Measurements from ENCODE around the gene MYO9A. TPM values are rescaled to one million over a fixed set of nuclear protein-coding genes. Genes with fewer than 3 reads are reported as not detected.

MYO9A gene
- total RNA-seq, 2 donors from 2014 or later = 27.1 to 30.5 TPM

GRCh38 chr15:71975816-71976150 lies 142.2 kb downstream of the MYO9A start:
- ATAC-seq (no peak), DNase-seq (no peak)
- Mint-ChIP-seq H3K27me3 (no peaks in the 10 kb centered on the region), H3K4me1 (no peaks in the 10 kb centered on the region), H3K36me3 (ENCODE audit: low read depth) (peaks cover 2% of the 10 kb centered on the region), H3K4me3 (no peak overlapping the region), H3K27ac (no peak overlapping the region)
- no peaks in the 10 kb centered on the region for H3K9me3 ChIP-seq (ENCODE audit: control insufficient read depth, low read length, poor library complexity, severe bottlenecking)

GRCh38 chr15:71974211-71974610 lies 143.7 kb downstream of the MYO9A start:
- Mint-ChIP-seq H3K4me1 (no peaks in the 10 kb centered on the region), H3K27me3 (no peaks in the 10 kb centered on the region), H3K36me3 (ENCODE audit: low read depth) (peaks cover 2% of the 10 kb centered on the region), H3K4me3 (no peak overlapping the region), H3K27ac (no peak overlapping the region)
- no peak for DNase-seq
- H3K9me3 ChIP-seq (ENCODE audit: control insufficient read depth, low read length, poor library complexity, severe bottlenecking) = no peaks in the 10 kb centered on the region
- no peak for ATAC-seq

- Mint-ChIP-seq H3K27me3 (no peaks in the 10 kb centered on the region), H3K4me3 (no peak overlapping the region), H3K27ac (no peak overlapping the region), H3K4me1 (no peaks in the 10 kb centered on the region), H3K36me3 (ENCODE audit: low read depth) (peaks cover 2% of the 10 kb centered on the region)
- no peak for DNase-seq
- H3K9me3 ChIP-seq (ENCODE audit: control insufficient read depth, low read length, poor library complexity, severe bottlenecking) = no peaks in the 10 kb centered on the region
- no peak for ATAC-seq
Measured at GRCh38 chr15:71973366-71973765, 144.6 kb downstream of the MYO9A start.

GRCh38 chr15:71971905-71972304 lies 146.0 kb downstream of the MYO9A start:
- ATAC-seq (no peak), DNase-seq (no peak)
- no peak overlapping the region for H3K27ac Mint-ChIP-seq
- H3K36me3 Mint-ChIP-seq (ENCODE audit: low read depth) = peaks cover 6% of the 10 kb centered on the region
- no peaks in the 10 kb centered on the region for H3K27me3 Mint-ChIP-seq
- no peaks in the 10 kb centered on the region for H3K9me3 ChIP-seq (ENCODE audit: control insufficient read depth, low read length, poor library complexity, severe bottlenecking)
- no peak overlapping the region for H3K4me3 Mint-ChIP-seq
- peaks cover under 1% of the 10 kb centered on the region for H3K4me1 Mint-ChIP-seq

- H3K9me3 ChIP-seq (ENCODE audit: control insufficient read depth, low read length, poor library complexity, severe bottlenecking) = no peaks in the 10 kb centered on the region
- Mint-ChIP-seq H3K4me3 (no peak overlapping the region), H3K27ac (no peak overlapping the region), H3K27me3 (no peaks in the 10 kb centered on the region), H3K36me3 (ENCODE audit: low read depth) (peaks cover 9% of the 10 kb centered on the region), H3K4me1 (peaks cover 4% of the 10 kb centered on the region)
- ATAC-seq (no peak), DNase-seq (no peak)
Measured at GRCh38 chr15:71970435-71970834, 147.5 kb downstream of the MYO9A start.

GRCh38 chr15:71962537-71962936 lies 155.4 kb downstream of the MYO9A start:
- ATAC-seq (no peak), DNase-seq (no peak)
- no peak overlapping the region for H3K27ac Mint-ChIP-seq
- H3K4me3 Mint-ChIP-seq = no peak overlapping the region
- no peaks in the 10 kb centered on the region for H3K27me3 Mint-ChIP-seq
- H3K4me1 Mint-ChIP-seq = peaks cover 4% of the 10 kb centered on the region
- H3K9me3 ChIP-seq (ENCODE audit: control insufficient read depth, low read length, poor library complexity, severe bottlenecking) = no peaks in the 10 kb centered on the region
- H3K36me3 Mint-ChIP-seq (ENCODE audit: low read depth) = peaks cover 7% of the 10 kb centered on the region

- Mint-ChIP-seq H3K27ac (no peak overlapping the region), H3K36me3 (ENCODE audit: low read depth) (peaks cover 4% of the 10 kb centered on the region), H3K4me3 (no peak overlapping the region), H3K27me3 (no peaks in the 10 kb centered on the region), H3K4me1 (no peaks in the 10 kb centered on the region)
- H3K9me3 ChIP-seq (ENCODE audit: control insufficient read depth, low read length, poor library complexity, severe bottlenecking) = no peaks in the 10 kb centered on the region
- DNase-seq = no peak
- ATAC-seq = no peak
Measured at GRCh38 chr15:71957026-71957425, 160.9 kb downstream of the MYO9A start.

GRCh38 chr15:71951134-71951533 lies 166.8 kb downstream of the MYO9A start:
- H3K9me3 ChIP-seq (ENCODE audit: control insufficient read depth, low read length, poor library complexity, severe bottlenecking) = no peaks in the 10 kb centered on the region
- H3K4me1 Mint-ChIP-seq = no peaks in the 10 kb centered on the region
- DNase-seq (no peak), ATAC-seq (no peak)
- no peak overlapping the region for H3K4me3 Mint-ChIP-seq
- no peaks in the 10 kb centered on the region for H3K27me3 Mint-ChIP-seq
- no peak overlapping the region for H3K27ac Mint-ChIP-seq
- peaks cover 4% of the 10 kb centered on the region for H3K36me3 Mint-ChIP-seq (ENCODE audit: low read depth)

GRCh38 chr15:71945012-71945411 lies 172.9 kb downstream of the MYO9A start:
- H3K36me3 Mint-ChIP-seq (ENCODE audit: low read depth) = no peaks in the 10 kb centered on the region
- H3K4me1 Mint-ChIP-seq = no peaks in the 10 kb centered on the region
- ATAC-seq (no peak), DNase-seq (no peak)
- no peak overlapping the region for H3K27ac Mint-ChIP-seq
- no peak overlapping the region for H3K4me3 Mint-ChIP-seq
- no peaks in the 10 kb centered on the region for H3K27me3 Mint-ChIP-seq
- no peaks in the 10 kb centered on the region for H3K9me3 ChIP-seq (ENCODE audit: control insufficient read depth, low read length, poor library complexity, severe bottlenecking)

GRCh38 chr15:71943806-71944205 lies 174.1 kb downstream of the MYO9A start:
- Mint-ChIP-seq H3K36me3 (ENCODE audit: low read depth) (no peaks in the 10 kb centered on the region), H3K4me1 (no peaks in the 10 kb centered on the region), H3K4me3 (no peak overlapping the region), H3K27me3 (no peaks in the 10 kb centered on the region), H3K27ac (no peak overlapping the region)
- no peaks in the 10 kb centered on the region for H3K9me3 ChIP-seq (ENCODE audit: control insufficient read depth, low read length, poor library complexity, severe bottlenecking)
- no peak for ATAC-seq
- DNase-seq = no peak

- DNase-seq = no peak
- no peak overlapping the region for H3K4me3 Mint-ChIP-seq
- ATAC-seq = no peak
- H3K27me3 Mint-ChIP-seq = no peaks in the 10 kb centered on the region
- no peak overlapping the region for H3K27ac Mint-ChIP-seq
- no peaks in the 10 kb centered on the region for H3K4me1 Mint-ChIP-seq
- peaks cover 8% of the 10 kb centered on the region for H3K36me3 Mint-ChIP-seq (ENCODE audit: low read depth)
- no peaks in the 10 kb centered on the region for H3K9me3 ChIP-seq (ENCODE audit: control insufficient read depth, low read length, poor library complexity, severe bottlenecking)
Measured at GRCh38 chr15:71939981-71940588, 177.9 kb downstream of the MYO9A start.

GRCh38 chr15:71937650-71938311 lies 180.2 kb downstream of the MYO9A start:
- Mint-ChIP-seq H3K27ac (no peak overlapping the region), H3K4me1 (no peaks in the 10 kb centered on the region), H3K4me3 (no peak overlapping the region), H3K27me3 (no peaks in the 10 kb centered on the region), H3K36me3 (ENCODE audit: low read depth) (peaks cover 8% of the 10 kb centered on the region)
- ATAC-seq (no peak), DNase-seq (no peak)
- no peaks in the 10 kb centered on the region for H3K9me3 ChIP-seq (ENCODE audit: control insufficient read depth, low read length, poor library complexity, severe bottlenecking)

GRCh38 chr15:71934446-71934845 lies 183.5 kb downstream of the MYO9A start:
- H3K36me3 Mint-ChIP-seq (ENCODE audit: low read depth) = peaks cover 12% of the 10 kb centered on the region

GRCh38 chr15:71932689-71933088 lies 185.3 kb downstream of the MYO9A start:
- Mint-ChIP-seq H3K4me3 (no peak overlapping the region), H3K4me1 (no peaks in the 10 kb centered on the region), H3K27me3 (no peaks in the 10 kb centered on the region), H3K36me3 (ENCODE audit: low read depth) (peaks cover 12% of the 10 kb centered on the region), H3K27ac (no peak overlapping the region)
- ATAC-seq = no peak
- DNase-seq = no peak
- H3K9me3 ChIP-seq (ENCODE audit: control insufficient read depth, low read length, poor library complexity, severe bottlenecking) = peaks cover 7% of the 10 kb centered on the region

More at GRCh38 chr15:71934446-71934845, 183.5 kb downstream of the MYO9A start:
- Mint-ChIP-seq H3K27me3 (no peaks in the 10 kb centered on the region), H3K4me1 (no peaks in the 10 kb centered on the region), H3K4me3 (no peak overlapping the region), H3K27ac (no peak overlapping the region)
- ATAC-seq (no peak), DNase-seq (no peak)
- H3K9me3 ChIP-seq (ENCODE audit: control insufficient read depth, low read length, poor library complexity, severe bottlenecking) = peaks cover 7% of the 10 kb centered on the region

All from T-helper 17 cell (primary cell).